ENCODE measurements around the gene ENPEP. TPM values are rescaled to one million over a fixed set of nuclear protein-coding genes. Genes with fewer than 3 reads are reported as not detected.
A peak's percentile ranks its signal among the peaks of the same experiment; 100 is the strongest.

Gene ENPEP
- total RNA-seq, 1 experiment from 2014 or later, result 1.2 TPM

DNA sequence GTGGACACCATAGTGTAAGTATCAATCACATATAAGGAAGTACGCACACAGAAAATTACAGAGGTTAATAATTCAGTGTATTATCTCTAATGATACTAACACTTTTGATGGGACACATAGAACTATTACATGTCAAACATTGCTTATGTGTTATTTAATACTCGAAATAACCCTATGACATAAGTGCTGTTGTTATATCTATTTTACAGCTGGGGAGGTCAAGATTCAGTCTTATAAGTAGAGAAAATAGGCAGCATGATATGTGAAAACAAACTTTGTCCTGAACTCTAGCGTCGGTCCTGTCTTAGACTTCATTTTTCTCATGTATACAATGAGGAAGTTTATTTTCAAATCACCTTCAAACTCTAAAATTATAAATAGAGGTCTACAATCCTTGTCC lies 23.2 kb downstream of the ENPEP start:
- Histone ChIP-seq H3K36me3 (no peaks in the 10 kb centered on the region), H3K27me3 (no peaks in the 10 kb centered on the region), H3K27ac (no peak overlapping the region), H3K4me1 (no peaks in the 10 kb centered on the region; the same call in 1 of the 2 replicates), H3K4me3 (no peak overlapping the region), H3K9me3 (replicated peaks) (no peaks in the 10 kb centered on the region)
- DNase-seq, result no peak

DNA sequence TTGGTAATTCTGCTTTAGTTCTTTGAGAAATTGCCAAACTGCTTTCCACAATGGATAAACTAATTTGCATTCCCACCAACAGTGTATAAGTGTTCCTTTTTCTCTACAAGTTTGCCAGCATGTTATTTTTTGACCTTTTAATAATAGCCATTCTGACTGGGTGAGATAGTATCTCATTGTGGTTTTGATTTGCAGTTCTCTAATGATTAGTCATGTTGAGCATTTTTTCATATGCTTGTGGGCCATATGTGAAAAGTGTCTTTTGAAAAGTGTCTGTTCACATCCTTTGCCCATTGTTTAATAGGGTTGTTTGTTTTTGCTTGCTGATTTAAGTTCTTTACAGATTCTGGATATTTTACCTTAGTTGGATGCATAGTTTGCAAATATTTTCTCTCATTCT lies 25.9 kb downstream of the ENPEP start:
- H3K27me3 ChIP-seq, result no peaks in the 10 kb centered on the region
- H3K27ac ChIP-seq, result no peak overlapping the region
- no peak for DNase-seq
- no peaks in the 10 kb centered on the region for H3K9me3 ChIP-seq (replicated peaks)
- H3K4me3 ChIP-seq, result no peak overlapping the region
- no peaks in the 10 kb centered on the region for H3K36me3 ChIP-seq
- no peaks in the 10 kb centered on the region; the same call in 1 of the 2 replicates for H3K4me1 ChIP-seq

DNA sequence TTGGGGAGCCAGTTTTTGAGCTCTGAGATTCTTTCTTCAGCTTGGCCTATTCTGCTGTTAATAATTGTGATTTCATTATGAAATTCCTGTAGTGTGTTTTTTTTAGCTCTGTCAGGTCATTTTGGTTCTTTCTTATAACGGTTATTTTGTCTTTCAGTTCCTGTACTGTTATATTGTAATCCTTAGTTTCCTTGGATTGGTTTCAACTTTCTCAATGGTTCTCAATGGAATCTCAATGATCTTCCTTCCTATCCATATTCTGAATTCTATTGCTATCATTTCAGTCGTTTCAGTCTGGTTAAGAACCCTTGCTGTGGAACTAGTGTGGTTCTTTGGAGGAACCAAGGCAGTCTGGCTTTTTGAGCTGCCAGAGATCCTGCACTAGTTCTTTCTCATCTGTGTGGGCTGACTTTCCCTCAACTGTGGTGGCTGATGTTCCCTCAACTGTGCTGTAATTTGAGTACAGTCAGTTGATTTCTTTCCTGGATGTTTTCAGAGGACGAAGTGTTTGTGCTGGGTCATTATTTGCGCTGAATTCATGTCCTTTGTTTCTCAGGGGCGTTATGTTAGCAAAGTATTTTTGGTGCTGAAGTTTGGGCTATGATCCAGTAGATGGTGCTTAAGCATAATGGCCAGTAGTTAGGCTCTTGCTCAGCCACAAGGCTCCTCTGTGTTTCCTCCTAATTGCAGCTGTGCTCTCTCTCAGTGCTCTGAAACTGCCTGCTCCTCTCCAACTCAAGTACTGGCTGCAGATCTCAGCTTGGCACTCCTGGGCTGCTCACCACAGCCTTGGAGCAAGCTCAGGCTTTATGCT lies 27.5 kb downstream of the ENPEP start:
- Histone ChIP-seq H3K9me3 (replicated peaks) (no peaks in the 10 kb centered on the region), H3K27ac (no peak overlapping the region), H3K27me3 (no peaks in the 10 kb centered on the region), H3K4me1 (no peaks in the 10 kb centered on the region; the same call in 1 of the 2 replicates), H3K4me3 (no peak overlapping the region), H3K36me3 (no peaks in the 10 kb centered on the region)
- DNase-seq, result peak in 1 of 2 experiments; percentile 28

DNA sequence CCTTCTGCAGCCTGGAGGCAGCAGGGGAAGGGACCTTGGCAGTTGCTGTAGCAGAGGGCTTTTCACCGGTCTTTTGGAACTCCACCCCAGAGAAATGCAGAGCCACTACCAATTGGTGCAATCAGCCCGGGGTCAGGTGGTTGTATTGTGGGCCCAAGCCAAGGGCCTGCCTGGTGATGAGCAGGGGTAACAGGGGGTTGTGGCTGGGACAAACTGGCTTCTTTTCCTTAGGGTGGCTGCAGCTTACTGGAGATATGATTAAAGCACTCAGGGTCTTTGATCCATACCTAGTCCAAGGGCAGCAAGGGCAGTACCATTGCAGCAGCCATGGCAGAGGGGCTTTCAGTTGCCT lies 28.1 kb downstream of the ENPEP start:
- H3K9me3 ChIP-seq (replicated peaks), result no peaks in the 10 kb centered on the region

DNA sequence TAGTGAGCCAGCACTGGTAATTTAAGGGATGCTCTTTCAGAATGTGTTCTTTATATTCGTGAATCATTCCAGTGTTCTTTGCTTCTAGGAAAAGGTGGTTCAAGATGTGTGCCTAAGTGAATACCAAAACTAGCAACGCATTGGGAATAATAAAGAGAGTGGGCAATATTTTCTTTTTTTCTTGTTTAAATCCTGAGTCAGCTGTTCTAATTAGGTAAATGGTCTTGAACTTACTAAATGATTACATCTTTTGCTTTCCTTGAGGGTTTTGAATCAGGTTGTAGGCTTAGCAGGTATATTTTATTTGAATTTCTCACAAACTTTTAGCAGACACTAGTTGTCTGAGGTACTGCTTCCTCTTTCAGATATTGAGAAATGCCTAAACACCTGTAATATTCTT lies 29.5 kb downstream of the ENPEP start:
- H3K27ac ChIP-seq, result no peak overlapping the region
- no peak for DNase-seq
- no peaks in the 10 kb centered on the region for H3K9me3 ChIP-seq (replicated peaks)
- no peaks in the 10 kb centered on the region for H3K36me3 ChIP-seq
- H3K4me1 ChIP-seq, result no peaks in the 10 kb centered on the region; the same call in 1 of the 2 replicates
- H3K27me3 ChIP-seq, result no peaks in the 10 kb centered on the region
- no peak overlapping the region for H3K4me3 ChIP-seq

More for the DNA sequence above, 28.1 kb downstream of the ENPEP start:
- Histone ChIP-seq H3K27ac (no peak overlapping the region), H3K4me3 (no peak overlapping the region), H3K4me1 (no peaks in the 10 kb centered on the region; the same call in 1 of the 2 replicates), H3K27me3 (no peaks in the 10 kb centered on the region), H3K36me3 (no peaks in the 10 kb centered on the region)
- DNase-seq, result no peak

DNA sequence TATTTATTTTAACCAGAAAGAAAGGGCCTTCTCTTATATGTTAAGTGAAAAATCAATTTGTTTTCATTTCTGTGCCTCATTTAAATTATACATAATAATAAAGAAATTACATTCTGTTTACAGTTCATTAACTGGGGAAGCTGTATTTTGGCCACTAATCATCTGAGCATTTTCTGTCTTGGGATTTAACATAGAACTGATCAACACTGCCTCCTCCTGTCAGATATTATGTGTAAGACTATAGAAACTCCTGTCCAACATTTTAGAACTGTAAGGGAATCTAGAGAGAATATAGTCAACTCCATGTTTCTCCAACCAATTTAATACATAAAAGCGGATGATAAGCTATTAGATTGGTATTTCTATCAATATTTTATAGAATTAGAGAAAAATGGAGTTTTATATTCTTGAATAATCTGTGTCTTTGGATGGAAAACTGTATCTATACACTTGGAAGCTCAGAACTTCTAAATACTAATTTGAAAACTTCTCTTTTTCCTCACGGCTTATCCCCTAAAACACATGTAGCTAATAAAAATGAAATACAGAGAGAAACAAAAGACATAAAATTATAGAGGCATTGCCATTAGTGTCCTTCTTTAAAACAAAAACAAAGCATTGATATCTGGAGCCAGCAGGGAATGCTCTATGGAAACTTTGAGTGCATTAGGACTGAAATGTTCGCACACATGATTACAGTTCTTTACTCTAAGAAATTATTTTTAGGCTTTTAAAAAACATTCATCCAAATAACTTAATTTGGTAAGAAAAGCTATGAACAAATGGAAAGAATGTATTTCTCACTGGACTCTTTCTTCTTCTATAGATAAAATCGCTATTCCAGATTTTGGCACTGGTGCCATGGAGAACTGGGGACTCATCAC lies 33.1 kb downstream of the ENPEP start:
- Histone ChIP-seq H3K36me3 (no peaks in the 10 kb centered on the region), H3K4me3 (no peak overlapping the region), H3K9me3 (replicated peaks) (no peaks in the 10 kb centered on the region), H3K27me3 (no peaks in the 10 kb centered on the region), H3K27ac (no peak overlapping the region), H3K4me1 (peaks cover 10% of the 10 kb centered on the region)
- peak in 1 of 2 experiments; percentile 65 for DNase-seq

DNA sequence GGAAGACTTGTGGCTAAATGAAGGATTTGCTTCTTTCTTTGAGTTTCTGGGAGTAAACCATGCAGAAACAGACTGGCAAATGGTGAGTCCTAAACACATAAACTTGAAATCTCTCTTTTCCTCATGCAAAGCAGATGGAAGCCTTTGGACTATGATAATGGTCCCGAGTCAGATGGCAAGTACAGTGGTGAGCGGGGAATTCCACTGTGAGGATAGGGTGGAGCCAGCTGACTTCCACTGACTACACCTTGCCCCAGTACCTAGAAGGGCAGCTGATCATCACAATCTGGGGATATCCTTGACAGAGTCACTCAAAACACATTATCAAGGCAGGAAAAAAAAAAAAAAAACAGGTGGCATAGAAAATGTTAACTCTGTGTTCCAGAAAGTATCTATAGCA lies 34.3 kb downstream of the ENPEP start:
- H3K36me3 ChIP-seq, result no peaks in the 10 kb centered on the region
- no peak for DNase-seq
- peaks cover 10% of the 10 kb centered on the region for H3K4me1 ChIP-seq
- no peaks in the 10 kb centered on the region for H3K27me3 ChIP-seq
- H3K27ac ChIP-seq, result no peak overlapping the region
- H3K9me3 ChIP-seq (replicated peaks), result no peaks in the 10 kb centered on the region
- no peak overlapping the region for H3K4me3 ChIP-seq

DNA sequence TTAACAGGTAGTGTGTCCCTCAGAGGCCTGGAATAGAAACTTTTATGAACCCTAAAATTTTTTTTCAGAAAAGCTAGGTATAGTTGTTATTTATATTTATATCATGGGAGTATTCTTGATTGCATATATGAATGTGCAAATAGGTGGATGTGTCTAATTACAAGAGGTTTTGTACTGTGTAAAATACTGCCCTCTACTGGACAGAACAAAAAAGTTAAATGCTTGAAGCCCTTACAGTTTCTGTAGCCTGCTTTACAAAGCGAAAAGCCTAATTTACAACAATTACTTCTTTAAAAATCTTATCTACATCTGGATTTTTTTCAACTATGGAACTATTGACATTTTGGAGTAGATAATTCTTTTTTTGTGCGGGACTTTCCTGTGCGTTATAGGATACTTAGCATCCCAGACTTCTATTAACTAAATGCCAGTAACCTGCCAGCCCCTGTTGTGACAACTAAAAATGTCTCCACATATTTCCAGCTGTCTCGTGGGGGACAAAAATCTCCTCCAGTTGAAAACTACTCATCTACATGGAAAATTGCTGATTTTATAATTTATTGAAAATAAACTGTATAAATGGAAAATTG lies 35.1 kb downstream of the ENPEP start:
- no peak overlapping the region for H3K27ac ChIP-seq
- H3K36me3 ChIP-seq, result no peaks in the 10 kb centered on the region
- H3K4me1 ChIP-seq, result peaks cover 10% of the 10 kb centered on the region
- no peaks in the 10 kb centered on the region for H3K27me3 ChIP-seq
- DNase-seq, result peak in 1 of 2 experiments; percentile 80
- no peaks in the 10 kb centered on the region for H3K9me3 ChIP-seq (replicated peaks)
- H3K4me3 ChIP-seq, result no peak overlapping the region

DNA sequence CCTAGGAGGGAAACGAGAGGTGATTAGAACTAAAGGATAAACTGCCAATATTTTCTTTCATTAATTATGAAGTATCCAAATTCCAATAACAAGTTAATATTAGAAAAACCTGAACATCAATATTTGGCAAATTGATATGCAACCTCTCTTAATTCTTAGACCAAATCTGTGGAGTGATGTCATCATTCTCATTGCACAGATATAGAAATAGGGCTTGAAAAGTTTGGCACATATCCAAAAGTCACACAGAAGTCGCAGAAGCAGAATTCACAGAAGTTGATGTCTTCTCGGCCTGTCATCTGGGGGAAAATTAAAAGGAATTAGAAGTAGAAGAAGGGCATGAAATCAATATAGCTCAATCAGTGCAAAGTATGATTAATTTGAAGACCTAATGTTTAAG lies 36.9 kb downstream of the ENPEP start:
- peak in 1 of 2 experiments; percentile 54 for DNase-seq
- no peaks in the 10 kb centered on the region for H3K9me3 ChIP-seq (replicated peaks)
- H3K27ac ChIP-seq, result no peak overlapping the region
- H3K27me3 ChIP-seq, result no peaks in the 10 kb centered on the region
- H3K4me1 ChIP-seq, result peaks cover 10% of the 10 kb centered on the region
- no peaks in the 10 kb centered on the region for H3K36me3 ChIP-seq
- H3K4me3 ChIP-seq, result no peak overlapping the region

DNA sequence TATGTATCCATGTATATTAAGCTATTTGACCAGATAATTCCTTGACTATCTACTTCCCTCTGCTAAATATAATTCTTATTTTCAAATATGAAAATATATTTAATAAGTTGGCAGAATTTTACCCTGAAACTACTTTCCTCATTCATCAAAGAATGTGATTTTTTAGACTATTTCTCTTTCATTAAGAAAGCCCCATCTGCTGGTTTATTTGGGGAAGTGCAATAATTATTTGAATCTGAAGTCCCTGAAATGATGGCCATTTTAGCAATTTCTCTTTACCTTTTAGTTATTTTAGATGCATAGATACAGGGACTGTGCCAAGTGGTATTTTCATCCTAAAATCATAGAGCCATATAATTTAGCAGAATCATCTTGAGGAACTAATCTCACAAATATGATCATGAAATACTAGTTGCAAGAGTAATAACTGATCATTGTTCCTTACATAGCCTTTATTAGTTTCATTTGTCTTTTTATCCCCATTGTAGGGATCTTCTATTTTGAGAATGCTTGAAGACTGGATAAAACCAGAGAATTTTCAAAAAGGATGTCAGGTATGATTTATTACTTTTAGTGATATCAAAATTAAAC lies 39.0 kb downstream of the ENPEP start:
- DNase-seq, result peak in 1 of 2 experiments; percentile 61
- no peaks in the 10 kb centered on the region for H3K36me3 ChIP-seq
- H3K4me3 ChIP-seq, result no peak overlapping the region
- peaks cover 10% of the 10 kb centered on the region for H3K4me1 ChIP-seq
- H3K27ac ChIP-seq, result no peak overlapping the region
- H3K9me3 ChIP-seq (replicated peaks), result no peaks in the 10 kb centered on the region; the same call in 1 of the 2 replicates
- no peaks in the 10 kb centered on the region for H3K27me3 ChIP-seq

DNA sequence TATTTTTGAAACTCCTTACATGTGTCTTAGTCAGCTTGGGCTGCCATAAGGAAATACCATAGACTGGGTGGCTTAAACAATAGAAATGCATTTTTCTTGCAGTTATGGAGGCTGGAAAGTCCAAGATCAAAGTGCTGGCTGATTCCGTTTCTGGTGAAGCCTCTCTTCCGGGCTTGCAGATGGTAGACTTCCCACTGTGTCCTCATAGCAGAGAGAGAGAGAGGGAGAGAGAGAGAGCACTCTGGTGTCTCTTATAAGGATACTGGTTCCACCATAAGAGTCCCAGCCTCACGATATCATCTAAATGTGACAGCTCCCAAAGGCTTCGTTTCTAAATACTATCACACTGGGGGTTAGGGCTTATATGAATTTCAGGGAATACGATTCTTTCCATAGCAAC lies 39.7 kb downstream of the ENPEP start:
- Histone ChIP-seq H3K27ac (no peak overlapping the region), H3K4me1 (peaks cover 10% of the 10 kb centered on the region), H3K27me3 (no peaks in the 10 kb centered on the region), H3K9me3 (replicated peaks) (no peaks in the 10 kb centered on the region; the same call in 1 of the 2 replicates), H3K36me3 (no peaks in the 10 kb centered on the region), H3K4me3 (no peak overlapping the region)
- no peak for DNase-seq

DNA sequence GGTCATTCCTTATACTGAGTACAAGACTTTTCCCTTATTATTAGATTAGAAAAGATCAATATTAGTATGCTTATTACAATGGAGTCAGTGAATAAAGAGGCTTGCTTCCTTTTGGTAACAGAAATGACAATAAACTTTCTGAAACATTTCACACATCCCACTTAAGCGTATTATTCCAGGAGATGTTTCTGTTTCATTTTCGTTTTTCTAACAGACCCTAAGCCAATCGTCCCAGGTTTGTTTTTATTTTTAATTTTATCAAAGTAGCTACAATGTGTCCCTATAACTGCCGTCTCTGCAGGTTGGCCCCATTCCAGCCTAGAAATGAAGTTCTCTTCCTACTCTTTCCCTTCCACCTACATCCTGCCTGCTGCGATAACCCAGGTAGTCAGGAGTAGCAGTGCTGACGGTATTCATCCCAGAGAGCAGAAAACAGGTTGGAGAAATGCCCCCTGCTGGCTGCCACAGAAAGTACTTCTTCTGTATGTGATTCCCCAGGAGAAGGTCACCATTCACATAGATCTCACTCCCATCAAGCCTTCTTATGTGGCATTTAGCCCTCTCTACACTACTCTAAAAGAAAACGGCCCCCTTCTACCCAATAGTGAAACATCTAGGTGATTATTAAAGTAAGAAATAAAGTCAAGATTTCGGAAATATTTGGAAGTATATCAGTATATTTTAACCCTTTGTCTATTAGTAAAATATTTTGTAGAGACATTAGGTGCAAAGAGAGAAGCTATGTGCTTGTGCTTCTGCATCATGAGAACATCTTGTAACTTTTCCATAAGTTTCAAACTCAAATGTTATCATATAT lies 40.4 kb downstream of the ENPEP start:
- Histone ChIP-seq H3K36me3 (no peaks in the 10 kb centered on the region), H3K27me3 (no peaks in the 10 kb centered on the region), H3K27ac (no peak overlapping the region), H3K4me3 (no peak overlapping the region), H3K4me1 (peaks cover 10% of the 10 kb centered on the region), H3K9me3 (replicated peaks) (no peaks in the 10 kb centered on the region; the same call in 1 of the 2 replicates)
- peak; percentile 50 to 68 for DNase-seq

DNA sequence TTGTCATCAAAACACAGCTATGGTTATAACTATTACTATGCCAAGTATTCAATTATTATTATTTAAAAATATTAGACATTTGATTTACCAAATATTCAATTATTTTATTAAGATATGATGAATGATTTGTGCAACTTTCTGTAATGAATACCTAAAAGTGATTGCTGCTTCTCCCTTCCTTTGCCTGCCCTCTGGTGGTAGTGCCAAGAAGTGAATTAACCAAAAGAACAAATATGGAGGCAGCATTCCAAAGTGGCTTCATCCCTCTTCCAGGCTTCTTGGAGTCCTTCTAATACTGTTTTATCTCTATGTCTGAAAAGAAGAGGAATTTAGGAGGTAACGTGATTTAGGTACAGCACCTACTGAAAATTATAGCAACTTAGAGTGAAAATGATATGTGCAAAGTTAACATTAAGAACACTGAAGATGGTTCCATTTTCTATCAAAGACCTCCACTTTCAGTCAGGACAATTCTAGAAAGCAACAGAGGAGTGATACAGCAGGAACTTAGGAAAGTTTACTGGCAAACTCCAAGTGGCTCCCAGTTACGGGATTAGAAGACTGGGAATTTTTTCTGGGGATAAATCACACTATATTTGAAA lies 43.0 kb downstream of the ENPEP start:
- Histone ChIP-seq H3K36me3 (no peaks in the 10 kb centered on the region), H3K27me3 (no peaks in the 10 kb centered on the region), H3K9me3 (replicated peaks) (no peaks in the 10 kb centered on the region; the same call in 1 of the 2 replicates), H3K4me1 (no peaks in the 10 kb centered on the region), H3K27ac (no peak overlapping the region), H3K4me3 (no peak overlapping the region)
- peak; percentile 37 to 62 for DNase-seq

All from SJCRH30 (cell line).